ENCODE data around the gene PPP2R5B.

The PPP2R5B gene

DNA sequence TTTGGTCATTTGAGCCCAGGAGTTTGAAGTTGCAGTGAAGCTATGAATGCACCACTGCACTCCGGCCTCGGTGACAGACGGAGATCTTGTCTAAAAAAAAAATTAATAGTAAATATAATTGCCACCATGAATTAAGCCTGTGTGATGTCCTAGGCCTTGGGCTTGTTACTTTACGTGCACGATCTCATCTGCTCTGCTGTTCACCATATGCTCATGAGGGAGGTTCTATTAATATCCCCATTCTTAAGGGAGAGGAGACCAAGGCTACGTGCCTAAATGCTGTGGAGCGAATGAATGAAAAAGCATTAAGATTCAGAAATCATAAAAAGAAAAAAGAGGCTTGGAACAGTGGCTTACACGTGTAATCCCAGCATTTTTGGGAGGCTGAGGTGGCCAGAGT, 4.9 kb upstream of the PPP2R5B start:
- H3K27ac ChIP-seq (replicated peaks), result no peak overlapping the region
- no peak for TF ChIP-seq GABPA (IDR thresholded peaks at IDR 0.05; ENCODE audit: low read depth)
- no peak for TF ChIP-seq CTCF (IDR thresholded peaks at IDR 0.05; ENCODE audit: insufficient read depth, low read length)
- TF ChIP-seq POLR2AphosphoS5 (IDR thresholded peaks at IDR 0.05; ENCODE audit: low read depth), result no peak
- no peak overlapping the region for H3K4me3 ChIP-seq (replicated peaks; ENCODE audit: insufficient read depth, low read length)
- DNase-seq (ENCODE audit: low read depth in 1 of 2, low spot score in 1 of 2), result no peak
- no peaks in the 10 kb centered on the region for H3K27me3 ChIP-seq (ENCODE audit: insufficient read depth, poor library complexity, severe bottlenecking)

- no peaks in the 10 kb centered on the region for H3K27me3 ChIP-seq (ENCODE audit: insufficient read depth, poor library complexity, severe bottlenecking)
- H3K4me3 ChIP-seq (replicated peaks; ENCODE audit: insufficient read depth, low read length), result no peak overlapping the region
- TF ChIP-seq POLR2AphosphoS5 (IDR thresholded peaks at IDR 0.05; ENCODE audit: low read depth), result no peak
- TF ChIP-seq CTCF (IDR thresholded peaks at IDR 0.05; ENCODE audit: insufficient read depth, low read length), result no peak
- TF ChIP-seq SPI1 (IDR thresholded peaks at IDR 0.05; ENCODE audit: borderline replicate concordance, low read depth), result no peak
- no peak for TF ChIP-seq REST (IDR thresholded peaks at IDR 0.05; ENCODE audit: insufficient replicate concordance, low read depth)
- no peak for TF ChIP-seq GABPA (IDR thresholded peaks at IDR 0.05; ENCODE audit: low read depth)
- no peak for DNase-seq (ENCODE audit: low read depth in 1 of 2, low spot score in 1 of 2)
- no peak overlapping the region for H3K27ac ChIP-seq (replicated peaks)
These were observed 4.4 kb upstream of the PPP2R5B start for GRCh38 chr11:64920124-64920523.

DNA sequence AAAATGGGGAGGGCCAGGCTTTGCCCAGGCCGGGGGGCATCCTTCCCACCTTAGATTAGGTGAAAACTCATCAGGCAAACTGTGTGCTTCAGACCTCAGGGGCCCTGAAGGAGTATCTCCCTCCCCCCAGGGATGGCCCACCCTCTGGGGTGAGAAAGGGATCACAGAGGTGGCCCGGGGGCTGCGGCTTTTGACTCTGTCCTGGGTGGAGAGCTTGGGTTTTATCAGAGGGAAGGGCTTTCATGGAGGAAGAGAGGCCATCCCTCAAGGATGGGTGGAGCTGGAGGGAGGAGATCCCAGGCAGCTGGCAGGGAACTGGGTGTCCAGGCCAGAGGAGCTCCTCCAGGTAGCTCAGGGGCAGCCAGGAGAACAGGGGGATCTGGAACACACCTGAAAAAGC, 3.1 kb upstream of the PPP2R5B start:
- Histone ChIP-seq H3K27me3 (ENCODE audit: insufficient read depth, poor library complexity, severe bottlenecking) (no peaks in the 10 kb centered on the region), H3K4me3 (replicated peaks; ENCODE audit: insufficient read depth, low read length) (no peak overlapping the region), H3K27ac (replicated peaks) (no peak overlapping the region)
- no peak for TF ChIP-seq GABPA (IDR thresholded peaks at IDR 0.05; ENCODE audit: low read depth)
- no peak for TF ChIP-seq POLR2AphosphoS5 (IDR thresholded peaks at IDR 0.05; ENCODE audit: low read depth)
- TF ChIP-seq SPI1 (IDR thresholded peaks at IDR 0.05; ENCODE audit: borderline replicate concordance, low read depth), result no peak
- no peak for TF ChIP-seq CTCF (IDR thresholded peaks at IDR 0.05; ENCODE audit: insufficient read depth, low read length)
- no peak for TF ChIP-seq REST (IDR thresholded peaks at IDR 0.05; ENCODE audit: insufficient replicate concordance, low read depth)
- no peak for DNase-seq (ENCODE audit: low read depth in 1 of 2, low spot score in 1 of 2)

GRCh38 chr11:64923151-64923661, 1.3 kb upstream of the PPP2R5B start:
- TF ChIP-seq REST (IDR thresholded peaks at IDR 0.05; ENCODE audit: insufficient replicate concordance, low read depth) (no peak), CTCF (IDR thresholded peaks at IDR 0.05; ENCODE audit: insufficient read depth, low read length) (no peak), GABPA (IDR thresholded peaks at IDR 0.05; ENCODE audit: low read depth) (no peak), POLR2AphosphoS5 (IDR thresholded peaks at IDR 0.05; ENCODE audit: low read depth) (no peak), SPI1 (IDR thresholded peaks at IDR 0.05; ENCODE audit: borderline replicate concordance, low read depth) (no peak)
- Histone ChIP-seq H3K27me3 (ENCODE audit: insufficient read depth, poor library complexity, severe bottlenecking) (no peaks in the 10 kb centered on the region), H3K4me3 (replicated peaks; ENCODE audit: insufficient read depth, low read length) (no peak overlapping the region), H3K27ac (replicated peaks) (no peak overlapping the region)
- no peak for DNase-seq (ENCODE audit: low read depth in 1 of 2, low spot score in 1 of 2)
